Neural cell (in vitro differentiated cells): ENCODE measurements around the gene SPOCD1. TPM values are rescaled to one million over a fixed set of nuclear protein-coding genes. Genes with fewer than 3 reads are reported as not detected.
A peak's percentile ranks its signal among the peaks of the same experiment; 100 is the strongest.

Source experiments
- H2AFZ ChIP-seq: fragments of 200-600, 300-800 bp; sonication (generic), shearing (Covaris generic); 2 replicates; pipeline ENCODE4 v1.6.0; 2014; ENCODE audit warnings: low read depth, mild to moderate bottlenecking, antibody characterized with exemption, low read length, moderate library complexity
- H3F3A ChIP-seq: fragments of 200-600 bp; shearing (Covaris generic); 2 replicates; pipeline ENCODE4 v1.6.1; 2016; ENCODE audit warnings: mild to moderate bottlenecking, moderate library complexity, mixed read lengths, antibody characterized with exemption, low read length; ENCODE audit not compliant: insufficient read depth, poor library complexity, severe bottlenecking
- H3K27ac ChIP-seq: fragments of 200-600, 300-800 bp; sonication (generic), shearing (Covaris generic); 2 replicates; pipeline ENCODE4 v1.5.1; 2014; ENCODE audit warnings: mild to moderate bottlenecking, low read length, moderate library complexity
- H3K27me3 ChIP-seq: fragments of 300-800, 200-600 bp; sonication (generic), shearing (Covaris generic); 2 replicates; pipeline ENCODE4 v1.6.0; 2014; ENCODE audit warnings: mild to moderate bottlenecking, low read depth, low read length, moderate library complexity; ENCODE audit not compliant: insufficient read depth
- H3K36me3 ChIP-seq: fragments of 300-800, 200-600 bp; sonication (generic), shearing (Covaris generic); 2 replicates; pipeline ENCODE4 v1.5.1; 2014; ENCODE audit warnings: mild to moderate bottlenecking, antibody characterized with exemption, low read length, moderate library complexity; ENCODE audit not compliant: insufficient read depth
- H3K4me2 ChIP-seq: fragments of 300-800, 200-600 bp; sonication (generic), shearing (Covaris generic); 2 replicates; pipeline ENCODE4 v1.6.0; 2014; ENCODE audit warnings: mild to moderate bottlenecking, low read length
- H3K4me3 ChIP-seq: fragments of 300-800, 200-600 bp; sonication (generic), shearing (Covaris generic); 2 replicates; pipeline ENCODE4 v1.5.1; 2014; ENCODE audit warnings: mild to moderate bottlenecking, low read length, moderate library complexity
- H3K79me2 ChIP-seq: fragments of 200-600 bp; shearing (Covaris generic); replicated peaks from 2 replicates; pipeline ENCODE4 v1.6.0; 2014; ENCODE audit warnings: mild to moderate bottlenecking, low read length, moderate library complexity; ENCODE audit not compliant: insufficient read depth
- H3K9ac ChIP-seq: fragments of 300-800, 200-600 bp; sonication (generic), shearing (Covaris generic); 2 replicates; pipeline ENCODE4 v1.6.1; 2016; ENCODE audit warnings: mild to moderate bottlenecking, low read length, mixed read lengths
- H3K9me2 ChIP-seq: fragments of 200-600 bp; shearing (Covaris generic); 2 replicates; pipeline ENCODE4 v1.6.1; 2016; ENCODE audit warnings: mild to moderate bottlenecking, low read length, mixed read lengths; ENCODE audit not compliant: insufficient read depth
- H3K9me3 ChIP-seq: fragments of 200-600, 300-800 bp; sonication (generic), shearing (Covaris generic); 2 replicates; pipeline ENCODE4 v1.6.1; 2016; ENCODE audit warnings: mild to moderate bottlenecking, mixed run types, low read length, moderate library complexity, mixed read lengths
- H4K20me1 ChIP-seq: fragments of 200-600 bp; shearing (Covaris generic); 2 replicates; pipeline ENCODE4 v1.6.1; 2016; ENCODE audit warnings: mild to moderate bottlenecking, mixed run types; ENCODE audit not compliant: insufficient read depth
- EP300 ChIP-seq: fragments of 450-650 bp; conservative IDR thresholded peaks from 2 replicates; pipeline ENCODE4 v1.6.1; 2014; ENCODE audit warnings: antibody characterized with exemption, mild to moderate bottlenecking, moderate library complexity; ENCODE audit not compliant: poor library complexity, severe bottlenecking
- EZH2 ChIP-seq: fragments of 200-600, 300-800 bp; shearing (Covaris generic), sonication (generic); IDR thresholded peaks from 2 replicates; pipeline ENCODE4 v1.6.1; 2014; ENCODE audit warnings: antibody characterized with exemption, low read length, borderline replicate concordance, mild to moderate bottlenecking; ENCODE audit not compliant: insufficient read depth, poor library complexity, severe bottlenecking
- MXI1 ChIP-seq: fragments of 450-650 bp; conservative IDR thresholded peaks from 2 replicates; pipeline ENCODE4 v1.6.1; 2014; ENCODE audit warnings: antibody characterized with exemption, mild to moderate bottlenecking; ENCODE audit not compliant: poor library complexity, severe bottlenecking
- POLR2AphosphoS5 ChIP-seq: IDR thresholded peaks from 2 replicates; pipeline ENCODE4 v1.6.1; 2012
- RAD21 ChIP-seq: fragments of 450-650 bp; conservative IDR thresholded peaks from 2 replicates; pipeline ENCODE4 v1.6.1; 2014; ENCODE audit warnings: antibody characterized with exemption, mild to moderate bottlenecking, moderate library complexity
- SMC3 ChIP-seq: fragments of 450-650 bp; conservative IDR thresholded peaks from 2 replicates; pipeline ENCODE4 v1.6.1; 2014; ENCODE audit warnings: antibody characterized with exemption, mild to moderate bottlenecking, moderate library complexity; ENCODE audit not compliant: poor library complexity
- TAF1 ChIP-seq: IDR thresholded peaks from 2 replicates; pipeline ENCODE4 v1.6.1; 2012; ENCODE audit warnings: low read depth
- polyA plus RNA-seq: library from polyadenylated mRNA; depleted of rRNA; stranded (reverse); fragments of >200 nt; gene quantifications from 2 replicates; pipeline ENCODE4 v1.2.3, GENCODE V29; 2014
- TF ChIP-seq, protein P1 (sequence below): fragments of 450-650 bp; IDR thresholded peaks from 2 replicates; pipeline ENCODE4 v1.5.1; 2014; ENCODE audit warnings: antibody characterized with exemption, mild to moderate bottlenecking, moderate library complexity; ENCODE audit not compliant: poor library complexity, severe bottlenecking
- TF ChIP-seq, protein P2 (sequence below): IDR thresholded peaks from 2 replicates; pipeline ENCODE4 v1.6.1; 2012; ENCODE audit warnings: borderline replicate concordance

SPOCD1 gene
- polyA plus RNA-seq, 1 donor from 2014 or later = not detected

DNA sequence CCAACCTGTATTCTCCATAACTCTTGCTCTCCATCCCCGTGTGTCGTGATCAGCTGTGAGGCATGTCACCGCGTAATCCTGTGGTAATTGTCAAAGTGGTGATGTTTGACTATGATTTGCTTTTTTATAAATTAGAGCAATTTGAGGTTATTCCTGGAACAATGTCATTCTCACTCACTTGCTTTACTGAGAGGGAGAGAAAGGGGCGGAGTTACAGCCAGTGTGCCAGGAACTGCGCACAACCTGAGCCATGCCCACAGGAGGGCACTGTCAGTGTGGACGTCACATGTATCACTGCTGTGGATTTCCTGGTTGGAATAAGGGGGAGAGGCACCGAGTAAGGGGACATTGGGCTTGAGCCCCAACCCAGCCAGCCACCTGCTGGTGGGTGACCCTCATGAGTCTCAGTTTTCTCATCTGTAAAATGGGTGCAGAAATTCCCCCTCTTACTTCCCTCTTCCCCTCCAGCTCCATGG is 58.6 kb downstream of the SPOCD1 start:
- Histone ChIP-seq H2AFZ (no peak overlapping the region), H3K4me2 (no peak overlapping the region), H3K9me3 (no peaks in the 10 kb centered on the region), H3K79me2 (peaks cover 25% of the 10 kb centered on the region), H3K27me3 (no peaks in the 10 kb centered on the region), H3K36me3 (no peaks in the 10 kb centered on the region), H3K27ac (peak overlapping the region; percentile 34), H3K4me3 (no peak overlapping the region), H3K9ac (no peak overlapping the region), H4K20me1 (peaks cover 4% of the 10 kb centered on the region), H3K9me2 (no peaks in the 10 kb centered on the region), H3F3A (no peaks in the 10 kb centered on the region)
- TF ChIP-seq RAD21 = peak; percentile 26
- TF ChIP-seq, protein P1, sequence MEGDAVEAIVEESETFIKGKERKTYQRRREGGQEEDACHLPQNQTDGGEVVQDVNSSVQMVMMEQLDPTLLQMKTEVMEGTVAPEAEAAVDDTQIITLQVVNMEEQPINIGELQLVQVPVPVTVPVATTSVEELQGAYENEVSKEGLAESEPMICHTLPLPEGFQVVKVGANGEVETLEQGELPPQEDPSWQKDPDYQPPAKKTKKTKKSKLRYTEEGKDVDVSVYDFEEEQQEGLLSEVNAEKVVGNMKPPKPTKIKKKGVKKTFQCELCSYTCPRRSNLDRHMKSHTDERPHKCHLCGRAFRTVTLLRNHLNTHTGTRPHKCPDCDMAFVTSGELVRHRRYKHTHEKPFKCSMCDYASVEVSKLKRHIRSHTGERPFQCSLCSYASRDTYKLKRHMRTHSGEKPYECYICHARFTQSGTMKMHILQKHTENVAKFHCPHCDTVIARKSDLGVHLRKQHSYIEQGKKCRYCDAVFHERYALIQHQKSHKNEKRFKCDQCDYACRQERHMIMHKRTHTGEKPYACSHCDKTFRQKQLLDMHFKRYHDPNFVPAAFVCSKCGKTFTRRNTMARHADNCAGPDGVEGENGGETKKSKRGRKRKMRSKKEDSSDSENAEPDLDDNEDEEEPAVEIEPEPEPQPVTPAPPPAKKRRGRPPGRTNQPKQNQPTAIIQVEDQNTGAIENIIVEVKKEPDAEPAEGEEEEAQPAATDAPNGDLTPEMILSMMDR = peak; percentile 53
- TF ChIP-seq TAF1 = no peak
- TF ChIP-seq EP300 = no peak
- peak; percentile 62 for TF ChIP-seq POLR2AphosphoS5
- TF ChIP-seq, protein P2, sequence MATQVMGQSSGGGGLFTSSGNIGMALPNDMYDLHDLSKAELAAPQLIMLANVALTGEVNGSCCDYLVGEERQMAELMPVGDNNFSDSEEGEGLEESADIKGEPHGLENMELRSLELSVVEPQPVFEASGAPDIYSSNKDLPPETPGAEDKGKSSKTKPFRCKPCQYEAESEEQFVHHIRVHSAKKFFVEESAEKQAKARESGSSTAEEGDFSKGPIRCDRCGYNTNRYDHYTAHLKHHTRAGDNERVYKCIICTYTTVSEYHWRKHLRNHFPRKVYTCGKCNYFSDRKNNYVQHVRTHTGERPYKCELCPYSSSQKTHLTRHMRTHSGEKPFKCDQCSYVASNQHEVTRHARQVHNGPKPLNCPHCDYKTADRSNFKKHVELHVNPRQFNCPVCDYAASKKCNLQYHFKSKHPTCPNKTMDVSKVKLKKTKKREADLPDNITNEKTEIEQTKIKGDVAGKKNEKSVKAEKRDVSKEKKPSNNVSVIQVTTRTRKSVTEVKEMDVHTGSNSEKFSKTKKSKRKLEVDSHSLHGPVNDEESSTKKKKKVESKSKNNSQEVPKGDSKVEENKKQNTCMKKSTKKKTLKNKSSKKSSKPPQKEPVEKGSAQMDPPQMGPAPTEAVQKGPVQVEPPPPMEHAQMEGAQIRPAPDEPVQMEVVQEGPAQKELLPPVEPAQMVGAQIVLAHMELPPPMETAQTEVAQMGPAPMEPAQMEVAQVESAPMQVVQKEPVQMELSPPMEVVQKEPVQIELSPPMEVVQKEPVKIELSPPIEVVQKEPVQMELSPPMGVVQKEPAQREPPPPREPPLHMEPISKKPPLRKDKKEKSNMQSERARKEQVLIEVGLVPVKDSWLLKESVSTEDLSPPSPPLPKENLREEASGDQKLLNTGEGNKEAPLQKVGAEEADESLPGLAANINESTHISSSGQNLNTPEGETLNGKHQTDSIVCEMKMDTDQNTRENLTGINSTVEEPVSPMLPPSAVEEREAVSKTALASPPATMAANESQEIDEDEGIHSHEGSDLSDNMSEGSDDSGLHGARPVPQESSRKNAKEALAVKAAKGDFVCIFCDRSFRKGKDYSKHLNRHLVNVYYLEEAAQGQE = no peak
- TF ChIP-seq MXI1 = no peak
- peak; percentile 57 for TF ChIP-seq SMC3
- TF ChIP-seq EZH2 = no peak

DNA sequence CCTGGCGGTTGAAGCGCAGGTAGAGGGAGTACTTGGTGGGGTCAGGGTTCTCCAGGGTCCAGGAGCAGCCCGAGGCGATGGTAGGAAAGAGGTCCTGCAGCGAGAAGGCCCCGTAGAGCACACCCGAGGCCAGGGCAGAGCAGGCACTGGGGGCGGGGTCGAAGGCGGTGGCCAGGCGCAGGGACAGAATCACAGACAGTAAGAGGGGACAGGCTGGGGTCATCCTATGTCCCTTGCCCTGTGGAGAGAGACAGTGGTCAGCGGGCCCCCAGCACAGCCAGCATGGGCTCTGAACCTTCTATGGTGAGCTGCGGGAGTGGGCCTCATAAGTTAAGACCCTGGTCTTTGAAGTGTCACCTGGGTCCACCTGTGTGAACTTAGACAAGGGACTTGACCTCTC is 59.2 kb downstream of the SPOCD1 start:
- H2AFZ ChIP-seq = no peak overlapping the region
- no peak for TF ChIP-seq POLR2AphosphoS5
- TF ChIP-seq EZH2 = no peak
- TF ChIP-seq, protein P1 = no peak
- no peak for TF ChIP-seq RAD21
- no peak for TF ChIP-seq SMC3
- TF ChIP-seq TAF1 = no peak
- TF ChIP-seq, protein P2 = no peak
- no peak for TF ChIP-seq MXI1
- no peak overlapping the region for H3K4me3 ChIP-seq
- no peak overlapping the region for H3K9ac ChIP-seq
- no peaks in the 10 kb centered on the region for H3K9me2 ChIP-seq
- no peaks in the 10 kb centered on the region for H3K36me3 ChIP-seq
- H3K4me2 ChIP-seq = no peak overlapping the region
- H4K20me1 ChIP-seq = peaks cover 4% of the 10 kb centered on the region
- H3F3A ChIP-seq = no peaks in the 10 kb centered on the region
- no peaks in the 10 kb centered on the region for H3K27me3 ChIP-seq
- no peaks in the 10 kb centered on the region for H3K9me3 ChIP-seq
- H3K27ac ChIP-seq = peak overlapping the region; percentile 34
- H3K79me2 ChIP-seq = peaks cover 25% of the 10 kb centered on the region
